Activated T-helper 2 cell treated with anti-CD3 and anti-CD28 coated beads, Interferon-gamma antibody, Interleukin-2, Interleukin-4, amounts not matched to agents 10 μg/mL and 5 μg/mL and 100 μg/mL, durations not matched to agents 14 hours and 24 hours and 36 hours (primary cell): ENCODE results near the gene CCDC88C. TPM values are rescaled to one million over a fixed set of nuclear protein-coding genes. Genes with fewer than 3 reads are reported as not detected.

Experiments
- DNase-seq: peaks from one replicate; pipeline ENCODE4 v3.0.0; 2021; ENCODE audit warnings: low spot score
- H3K27ac Mint-ChIP-seq: one replicate; pipeline ENCODE4 v1.8.0; 2021; ENCODE audit warnings: mixed read lengths
- H3K27me3 Mint-ChIP-seq: one replicate; pipeline ENCODE4 v1.8.0; 2021; ENCODE audit warnings: low read depth, mixed read lengths
- H3K36me3 Mint-ChIP-seq: one replicate; pipeline ENCODE4 v1.8.0; 2021; ENCODE audit warnings: low read depth, mixed read lengths
- H3K4me1 Mint-ChIP-seq: one replicate; pipeline ENCODE4 v1.8.0; 2021; ENCODE audit warnings: low read depth, mixed read lengths
- H3K4me3 Mint-ChIP-seq: one replicate; pipeline ENCODE4 v1.8.0; 2021; ENCODE audit warnings: low read depth, mild to moderate bottlenecking, moderate library complexity, mixed read lengths
- H3K9me3 Mint-ChIP-seq: one replicate; pipeline ENCODE4 v1.8.0; 2021; ENCODE audit warnings: mixed read lengths
- intact Hi-C: fragments of 100-400 bp; cut with micrococcal nuclease; formaldehyde crosslinking; loops from one replicate; pipeline ENCODE4 v1.15.1; 2023
- total RNA-seq: library from RNA; stranded (reverse); gene quantifications from 2 replicates; pipeline ENCODE4 v1.2.3, GENCODE V29; 2022

Gene CCDC88C
- total RNA-seq, 1 donor from 2014 or later, result 95.3 TPM

GRCh38 chr14:91402348-91402747 is 15.3 kb downstream of the CCDC88C start:
- DNase-seq, result no peak
- Mint-ChIP-seq H3K4me1 (peaks cover 74% of the 10 kb centered on the region), H3K27me3 (no peaks in the 10 kb centered on the region), H3K36me3 (peaks cover 51% of the 10 kb centered on the region), H3K27ac (peak overlapping the region; percentile 85), H3K4me3 (peak overlapping the region; percentile 41), H3K9me3 (no peaks in the 10 kb centered on the region)
- intact Hi-C loops, result no loop called here

GRCh38 chr14:91401751-91402150 is 15.9 kb downstream of the CCDC88C start:
- Mint-ChIP-seq H3K36me3 (peaks cover 46% of the 10 kb centered on the region), H3K4me3 (peak overlapping the region; percentile 22)
- intact Hi-C loops, result no loop called here

GRCh38 chr14:91400696-91401095 is 16.9 kb downstream of the CCDC88C start:
- H3K36me3 Mint-ChIP-seq, result peaks cover 46% of the 10 kb centered on the region
- H3K4me1 Mint-ChIP-seq, result peaks cover 72% of the 10 kb centered on the region
- peak overlapping the region; percentile 95 for H3K4me3 Mint-ChIP-seq
- no peak for DNase-seq
- peak overlapping the region; percentile 80 for H3K27ac Mint-ChIP-seq
- no peaks in the 10 kb centered on the region for H3K27me3 Mint-ChIP-seq
- intact Hi-C loops, result no loop called here
- no peaks in the 10 kb centered on the region for H3K9me3 Mint-ChIP-seq

More at GRCh38 chr14:91401751-91402150, 15.9 kb downstream of the CCDC88C start:
- Mint-ChIP-seq H3K27me3 (no peaks in the 10 kb centered on the region), H3K9me3 (no peaks in the 10 kb centered on the region), H3K4me1 (peaks cover 73% of the 10 kb centered on the region), H3K27ac (peak overlapping the region; percentile 36)
- DNase-seq, result no peak

- H3K36me3 Mint-ChIP-seq, result peaks cover 46% of the 10 kb centered on the region
- no peaks in the 10 kb centered on the region for H3K27me3 Mint-ChIP-seq
- peak overlapping the region; percentile 80 for H3K27ac Mint-ChIP-seq
- intact Hi-C loops, result no loop called here
- H3K4me3 Mint-ChIP-seq, result peak overlapping the region; percentile 95
- peak; percentile 37 for DNase-seq
- peaks cover 72% of the 10 kb centered on the region for H3K4me1 Mint-ChIP-seq
- no peaks in the 10 kb centered on the region for H3K9me3 Mint-ChIP-seq
Observed at GRCh38 chr14:91399868-91400640, 17.6 kb downstream of the CCDC88C start.

GRCh38 chr14:91398707-91399106 is 18.9 kb downstream of the CCDC88C start:
- Mint-ChIP-seq H3K4me3 (peak overlapping the region; percentile 95), H3K4me1 (peaks cover 74% of the 10 kb centered on the region), H3K27ac (peak overlapping the region; percentile 80), H3K9me3 (no peaks in the 10 kb centered on the region), H3K36me3 (peaks cover 48% of the 10 kb centered on the region), H3K27me3 (no peaks in the 10 kb centered on the region)
- no peak for DNase-seq
- intact Hi-C loops, result no loop called here

- Mint-ChIP-seq H3K36me3 (peaks cover 45% of the 10 kb centered on the region), H3K4me3 (peak overlapping the region; percentile 68), H3K27me3 (no peaks in the 10 kb centered on the region), H3K27ac (peak overlapping the region; percentile 80), H3K4me1 (peaks cover 73% of the 10 kb centered on the region), H3K9me3 (no peaks in the 10 kb centered on the region)
- intact Hi-C loops, result loop anchor here (2.0 kb wide), 3 partner anchors 13 to 25 kb away; no protein-coding TSS in a partner anchor
- no peak for DNase-seq
Observed at GRCh38 chr14:91397965-91398591, 19.5 kb downstream of the CCDC88C start.

GRCh38 chr14:91396959-91397815 is 20.4 kb downstream of the CCDC88C start:
- Mint-ChIP-seq H3K4me3 (peak overlapping the region; percentile 68), H3K27me3 (no peaks in the 10 kb centered on the region), H3K36me3 (peaks cover 39% of the 10 kb centered on the region), H3K9me3 (no peaks in the 10 kb centered on the region), H3K27ac (peak overlapping the region; percentile 80), H3K4me1 (peaks cover 70% of the 10 kb centered on the region)
- DNase-seq, result peak; percentile 65
- intact Hi-C loops, result loop anchor here (2.0 kb wide), 3 partner anchors 14 to 24 kb away; no protein-coding TSS in a partner anchor

GRCh38 chr14:91396013-91396660 is 21.5 kb downstream of the CCDC88C start:
- Mint-ChIP-seq H3K36me3 (peaks cover 39% of the 10 kb centered on the region), H3K9me3 (no peaks in the 10 kb centered on the region), H3K27ac (peak overlapping the region; percentile 53), H3K27me3 (no peaks in the 10 kb centered on the region), H3K4me3 (no peak overlapping the region), H3K4me1 (peaks cover 74% of the 10 kb centered on the region)
- no peak for DNase-seq
- intact Hi-C loops, result loop anchor here (2.0 kb wide), 3 partner anchors 15 to 23 kb away; no protein-coding TSS in a partner anchor

GRCh38 chr14:91395466-91395865 is 22.2 kb downstream of the CCDC88C start:
- Mint-ChIP-seq H3K36me3 (peaks cover 42% of the 10 kb centered on the region), H3K9me3 (no peaks in the 10 kb centered on the region), H3K27me3 (no peaks in the 10 kb centered on the region), H3K27ac (peak overlapping the region; percentile 53), H3K4me1 (peaks cover 76% of the 10 kb centered on the region), H3K4me3 (peak overlapping the region; percentile 1)
- intact Hi-C loops, result no loop called here
- DNase-seq, result no peak

GRCh38 chr14:91394105-91395081 is 23.2 kb downstream of the CCDC88C start:
- DNase-seq, result no peak
- Mint-ChIP-seq H3K4me1 (peaks cover 72% of the 10 kb centered on the region), H3K4me3 (no peak overlapping the region), H3K9me3 (no peaks in the 10 kb centered on the region), H3K36me3 (peaks cover 44% of the 10 kb centered on the region), H3K27ac (no peak overlapping the region), H3K27me3 (no peaks in the 10 kb centered on the region)
- intact Hi-C loops, result no loop called here

- no peak for DNase-seq
- Mint-ChIP-seq H3K9me3 (no peaks in the 10 kb centered on the region), H3K4me3 (no peak overlapping the region), H3K36me3 (peaks cover 50% of the 10 kb centered on the region), H3K4me1 (peaks cover 77% of the 10 kb centered on the region), H3K27ac (peak overlapping the region; percentile 22), H3K27me3 (no peaks in the 10 kb centered on the region)
- intact Hi-C loops, result no loop called here
Observed at GRCh38 chr14:91392623-91393303, 24.9 kb downstream of the CCDC88C start.
